ENCODE data around the gene PAK4. TPM values are rescaled to one million over a fixed set of nuclear protein-coding genes. Genes with fewer than 3 reads are reported as not detected.
A peak's percentile ranks its signal among the peaks of the same experiment; 100 is the strongest.

PAK4 gene
- total RNA-seq, 1 experiment from 2014 or later, result 63.1 TPM

DNA sequence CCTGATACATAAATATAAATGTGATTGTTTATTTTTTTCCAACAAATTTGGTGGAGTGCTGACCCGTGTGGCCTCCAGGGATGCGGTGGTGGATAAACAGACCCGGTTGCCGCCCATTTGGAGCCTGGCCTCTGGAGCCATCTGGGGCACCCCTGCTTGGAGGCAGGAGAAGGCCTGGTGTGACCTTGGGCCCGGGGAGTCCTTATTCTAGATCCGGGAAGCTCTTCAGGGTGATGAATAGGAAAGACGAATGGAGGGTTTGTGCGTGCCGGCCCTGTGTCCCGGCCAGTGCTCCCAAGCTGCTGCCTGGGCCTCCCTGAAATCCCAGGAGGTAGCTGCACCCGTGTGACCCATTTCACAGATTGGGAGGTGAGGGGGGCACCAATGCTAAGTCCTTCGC, 11.5 kb downstream of the PAK4 start:
- Histone ChIP-seq H2BK12ac (ENCODE audit: insufficient read length, low read depth, low read length) (no peak overlapping the region), H3K4me2 (ENCODE audit: insufficient read depth, insufficient read length, low read length) (no peak overlapping the region), H3K79me1 (ENCODE audit: insufficient read depth, low read depth, low read length, poor library complexity, severe bottlenecking) (no peaks in the 10 kb centered on the region), H2AFZ (ENCODE audit: low read length) (no peak overlapping the region), H3K56ac (ENCODE audit: insufficient read length, low read depth, low read length) (no peak overlapping the region), H3K18ac (ENCODE audit: insufficient read length, low read depth, low read length) (no peak overlapping the region), H4K91ac (ENCODE audit: insufficient read length, low read depth, low read length) (no peak overlapping the region), H3K79me2 (ENCODE audit: insufficient read depth, low read length) (peaks cover 19% of the 10 kb centered on the region; the same call in 1 of the 2 replicates), H2BK15ac (ENCODE audit: low read depth, low read length) (no peak overlapping the region), H2AK5ac (ENCODE audit: insufficient read length, low read length) (no peak overlapping the region), H2BK5ac (ENCODE audit: insufficient read length, low read length) (no peak overlapping the region), H2BK120ac (ENCODE audit: low read depth, low read length, poor library complexity, severe bottlenecking) (no peak overlapping the region), H3K4ac (ENCODE audit: low read depth, low read length) (no peak overlapping the region), H3K23ac (ENCODE audit: insufficient read length, low read depth, low read length) (no peak overlapping the region), H3K23me2 (ENCODE audit: insufficient read length, low read depth, low read length, poor library complexity, severe bottlenecking) (no peaks in the 10 kb centered on the region), H2BK20ac (ENCODE audit: low read depth, low read length, poor library complexity, severe bottlenecking) (no peak overlapping the region), H3K27ac (ENCODE audit: insufficient read length, low read depth, low read length) (no peak overlapping the region), H3K9me3 (ENCODE audit: control insufficient read depth, low read depth, low read length) (no peaks in the 10 kb centered on the region), H3K14ac (ENCODE audit: insufficient read depth, low read length) (no peak overlapping the region), H4K5ac (ENCODE audit: insufficient read length, low read depth, low read length) (no peak overlapping the region), H3K27me3 (ENCODE audit: insufficient read depth, low read length) (no peaks in the 10 kb centered on the region), H3K9ac (ENCODE audit: extremely low read depth, insufficient read length, low read length) (no peak overlapping the region), H4K20me1 (ENCODE audit: control insufficient read depth, insufficient read depth, insufficient read length) (peaks cover 3% of the 10 kb centered on the region), H4K8ac (replicated peaks; ENCODE audit: insufficient read length, low read depth, low read length) (no peak overlapping the region), H3K4me1 (ENCODE audit: insufficient read depth, low read length) (peaks cover 24% of the 10 kb centered on the region; the same call in 1 of the 2 replicates), H3T11ph (ENCODE audit: low read length) (no peak overlapping the region)
- TF ChIP-seq, protein P1, sequence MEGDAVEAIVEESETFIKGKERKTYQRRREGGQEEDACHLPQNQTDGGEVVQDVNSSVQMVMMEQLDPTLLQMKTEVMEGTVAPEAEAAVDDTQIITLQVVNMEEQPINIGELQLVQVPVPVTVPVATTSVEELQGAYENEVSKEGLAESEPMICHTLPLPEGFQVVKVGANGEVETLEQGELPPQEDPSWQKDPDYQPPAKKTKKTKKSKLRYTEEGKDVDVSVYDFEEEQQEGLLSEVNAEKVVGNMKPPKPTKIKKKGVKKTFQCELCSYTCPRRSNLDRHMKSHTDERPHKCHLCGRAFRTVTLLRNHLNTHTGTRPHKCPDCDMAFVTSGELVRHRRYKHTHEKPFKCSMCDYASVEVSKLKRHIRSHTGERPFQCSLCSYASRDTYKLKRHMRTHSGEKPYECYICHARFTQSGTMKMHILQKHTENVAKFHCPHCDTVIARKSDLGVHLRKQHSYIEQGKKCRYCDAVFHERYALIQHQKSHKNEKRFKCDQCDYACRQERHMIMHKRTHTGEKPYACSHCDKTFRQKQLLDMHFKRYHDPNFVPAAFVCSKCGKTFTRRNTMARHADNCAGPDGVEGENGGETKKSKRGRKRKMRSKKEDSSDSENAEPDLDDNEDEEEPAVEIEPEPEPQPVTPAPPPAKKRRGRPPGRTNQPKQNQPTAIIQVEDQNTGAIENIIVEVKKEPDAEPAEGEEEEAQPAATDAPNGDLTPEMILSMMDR (conservative IDR thresholded peaks at IDR 0.05), result no peak
- DNase-seq, result no peak
- Mint-ChIP-seq H3K4me3 (no peak overlapping the region), H3K4me1 (peaks cover 85 to 96% of the 10 kb centered on the region in 2 experiments), H3K36me3 (ENCODE audit: insufficient read depth in 1 of 3, low read depth in 3 of 3) (no peaks in the 10 kb centered on the region), H3K9me3 (no peaks in the 10 kb centered on the region), H3K27me3 (ENCODE audit: low read depth) (no peaks in the 10 kb centered on the region), H3K27ac (peak overlapping the region; percentile 6 to 68 (median 58); a peak in 3 of 7 replicates)
- no CpG with 5 or more reads among the region's 12 CpGs for WGBS (ENCODE audit: extremely low coverage, insufficient read length, low lambda C conversion rate)

All from H9 (cell line).